GM15510 (cell line): ENCODE measurements around the gene GRB10.

Source experiments
- POLR2A ChIP-seq: IDR thresholded peaks from 3 replicates; pipeline ENCODE4 v1.6.1; 2011; ENCODE audit warnings: borderline replicate concordance; ENCODE audit not compliant: insufficient read length; ENCODE audit errors: extremely low read depth

The GRB10 gene

DNA sequence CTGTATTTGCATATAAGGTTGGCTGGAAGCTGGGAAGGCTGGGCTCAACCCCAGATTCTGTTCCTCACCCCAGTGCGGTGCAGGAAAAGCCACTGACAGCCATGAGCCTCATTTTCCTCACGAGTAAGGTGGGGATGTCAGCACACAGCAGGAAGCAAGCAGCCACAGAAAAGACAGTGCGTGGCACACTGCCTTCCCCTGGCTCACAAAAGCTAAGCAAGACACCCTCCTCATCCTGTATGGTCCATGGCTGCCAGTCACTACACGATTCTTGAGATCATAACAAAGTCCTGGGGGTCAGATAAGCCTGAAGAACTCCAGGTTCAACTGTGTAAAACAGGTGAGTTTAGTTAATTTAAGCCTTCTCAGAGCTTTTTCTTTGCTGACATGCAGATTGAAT lies 188.6 kb downstream of the GRB10 start:
- TF ChIP-seq POLR2A = no peak

GRCh38 chr7:50592940-50593339 lies 189.8 kb downstream of the GRB10 start:
- TF ChIP-seq POLR2A = no peak

DNA sequence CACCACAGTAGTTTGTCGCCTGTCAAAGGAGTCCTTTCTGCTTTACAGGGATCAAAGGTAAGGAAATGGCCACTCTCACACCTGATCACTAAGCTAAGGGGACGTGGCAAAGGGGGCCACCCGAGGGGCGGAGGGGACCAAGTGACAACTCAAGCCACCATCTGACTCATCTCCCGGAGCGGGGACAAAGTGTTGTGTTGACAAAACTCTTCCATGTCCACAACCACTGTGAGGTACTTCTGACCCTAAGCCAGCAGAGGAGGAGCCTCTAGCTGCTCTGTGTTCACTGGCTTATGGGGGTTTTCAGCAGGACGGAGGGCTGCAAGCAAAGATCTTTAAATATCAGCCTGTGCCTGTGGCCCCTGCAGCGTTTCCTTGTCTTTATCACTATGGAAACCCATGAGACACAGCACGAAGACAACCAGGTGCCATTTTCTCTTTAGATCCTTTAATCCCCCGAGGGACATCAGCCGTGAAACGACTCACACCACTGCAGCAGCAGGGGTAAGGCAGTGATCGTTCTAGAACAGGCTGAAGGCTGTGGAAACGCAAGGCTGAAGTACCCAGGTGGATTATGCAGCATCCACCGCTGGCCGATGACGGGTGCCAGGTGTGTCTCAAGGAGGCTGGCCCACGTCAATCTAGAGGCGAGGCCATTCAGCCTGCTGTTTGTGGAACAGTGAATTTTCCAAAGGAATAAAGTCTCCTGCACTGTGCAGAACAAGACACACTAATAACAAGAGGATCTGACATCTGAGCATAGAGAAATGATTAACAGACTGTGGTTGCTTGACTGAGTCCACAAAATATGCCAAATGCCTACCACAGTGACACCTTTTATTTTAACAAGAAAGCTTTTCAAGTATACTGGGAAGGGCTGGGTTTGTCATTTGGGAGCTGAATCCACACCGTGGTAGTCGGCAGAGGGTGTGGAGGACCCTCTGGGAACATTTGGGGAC lies 190.9 kb downstream of the GRB10 start:
- TF ChIP-seq POLR2A = no peak

DNA sequence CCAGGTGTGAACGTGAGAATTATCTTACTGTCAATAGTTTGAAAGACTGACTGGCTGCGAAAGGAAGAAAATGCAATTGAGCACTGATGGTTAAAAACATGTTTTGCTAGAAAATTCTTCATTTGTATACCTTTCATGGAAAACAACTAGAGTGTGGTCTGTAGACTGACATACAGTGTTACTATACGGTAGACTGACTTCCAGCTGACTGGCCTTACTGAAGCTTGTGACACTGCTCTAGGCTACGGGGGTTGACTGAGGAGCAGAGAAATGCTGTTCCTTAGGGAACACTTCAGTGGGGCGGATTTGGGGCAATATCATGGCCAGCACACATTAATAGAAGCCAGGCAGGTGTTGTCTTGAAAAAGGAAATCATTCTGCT lies 191.6 kb downstream of the GRB10 start:
- no peak for TF ChIP-seq POLR2A

GRCh38 chr7:50590535-50590934 lies 192.2 kb downstream of the GRB10 start:
- TF ChIP-seq POLR2A = no peak

DNA sequence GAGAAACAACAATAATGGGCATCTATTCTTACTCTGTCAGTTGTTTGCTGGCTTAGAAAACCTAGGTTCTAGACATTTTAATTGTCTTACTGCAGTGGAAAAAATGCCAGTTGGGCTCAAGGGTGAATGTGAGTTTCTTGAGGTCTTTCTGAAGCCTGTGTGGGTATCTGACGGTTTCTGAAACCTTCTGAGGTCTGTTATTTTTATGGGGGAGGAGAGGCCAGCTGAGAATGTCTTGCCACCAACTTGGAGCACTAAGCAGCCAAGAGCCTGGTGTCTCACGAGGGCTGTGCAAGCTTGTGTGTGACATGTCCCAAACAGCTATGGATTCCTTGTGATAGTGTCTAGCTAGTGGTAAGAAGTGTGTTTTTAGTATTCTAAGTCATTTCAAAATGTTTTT lies 193.3 kb downstream of the GRB10 start:
- TF ChIP-seq POLR2A = no peak

GRCh38 chr7:50588937-50589336 lies 193.8 kb downstream of the GRB10 start:
- TF ChIP-seq POLR2A = no peak

DNA sequence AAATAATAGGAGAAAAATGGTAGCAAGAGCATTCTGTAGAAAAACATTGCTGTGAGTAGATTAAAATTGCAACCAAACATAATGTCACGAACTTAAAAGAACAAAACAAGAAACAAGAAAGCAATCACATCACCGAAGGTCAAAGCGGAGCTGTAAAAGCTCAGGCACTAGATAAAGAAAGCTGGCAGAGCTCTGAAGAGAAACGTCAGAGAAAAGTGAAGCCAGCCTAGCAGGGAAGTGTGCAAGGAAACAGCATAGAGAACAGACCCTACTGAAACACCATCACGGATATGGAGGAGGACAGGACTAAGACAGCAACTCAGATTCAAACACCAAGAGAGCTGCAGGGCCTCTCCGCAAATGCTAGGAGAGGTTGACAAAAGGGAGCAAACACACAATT lies 195.0 kb downstream of the GRB10 start:
- no peak for TF ChIP-seq POLR2A

GRCh38 chr7:50584793-50585408 lies 197.8 kb downstream of the GRB10 start:
- TF ChIP-seq POLR2A = no peak

GRCh38 chr7:50584386-50584785 lies 198.3 kb downstream of the GRB10 start:
- no peak for TF ChIP-seq POLR2A

DNA sequence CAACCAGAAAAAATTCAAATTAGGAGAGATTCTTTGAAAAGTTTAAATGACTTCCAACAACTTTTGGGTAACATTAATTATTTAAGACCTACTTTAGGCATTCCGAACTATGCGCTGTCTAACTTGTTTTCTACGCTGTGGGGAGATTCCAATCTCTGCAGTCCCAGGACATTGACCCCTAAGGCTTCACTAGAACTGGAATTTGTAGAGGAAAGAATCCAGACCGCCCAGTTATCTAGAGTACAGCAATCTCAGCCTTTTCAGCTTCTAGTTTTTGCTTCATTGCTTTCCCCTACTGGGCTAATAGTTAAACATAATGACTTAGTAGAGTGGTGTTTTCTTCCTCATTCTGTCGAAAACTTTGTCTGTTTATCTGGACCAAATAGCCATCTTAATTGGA lies 202.6 kb downstream of the GRB10 start:
- TF ChIP-seq POLR2A = no peak

DNA sequence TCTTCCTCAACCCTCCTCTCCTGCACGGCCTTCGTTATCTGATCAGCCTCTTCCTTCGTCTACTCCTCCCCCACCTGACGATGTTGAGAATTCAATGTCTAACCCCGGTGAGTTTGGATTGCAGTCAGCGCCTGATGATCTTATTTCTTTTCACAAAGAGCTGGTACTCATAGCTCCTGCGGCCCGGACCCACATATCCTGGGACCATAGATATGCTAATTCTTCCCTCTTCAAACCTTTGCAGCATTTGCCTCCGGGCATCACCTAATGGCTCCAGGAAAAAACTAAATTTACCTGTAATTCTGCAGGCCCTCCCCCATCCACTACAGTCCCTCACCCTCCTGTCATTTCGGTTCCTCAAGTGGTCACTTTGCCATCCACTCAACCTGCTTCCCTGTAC lies 205.1 kb downstream of the GRB10 start:
- TF ChIP-seq POLR2A = no peak

- TF ChIP-seq POLR2A = no peak
Measured at GRCh38 chr7:50567715-50568261, 214.9 kb downstream of the GRB10 start.

DNA sequence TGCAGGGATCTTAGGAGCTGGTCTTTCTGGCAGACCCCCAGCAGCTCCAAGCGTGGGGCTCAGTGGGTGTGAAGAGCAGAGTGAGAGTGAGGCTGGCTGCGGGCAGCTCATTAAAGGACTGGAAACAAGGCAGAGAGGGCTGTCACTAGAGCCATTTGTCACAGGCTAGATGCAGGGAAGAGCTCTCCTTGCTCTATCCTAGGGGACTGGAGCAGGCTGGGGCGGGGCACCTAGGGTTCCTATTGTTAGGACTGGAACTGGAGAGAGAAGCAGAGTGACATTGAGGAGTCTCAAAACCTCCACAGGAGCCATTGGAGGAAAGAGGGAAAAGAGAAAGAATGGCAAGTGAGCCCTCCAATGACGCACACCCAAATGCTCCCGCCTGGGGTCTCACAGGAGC lies 216.7 kb downstream of the GRB10 start:
- TF ChIP-seq POLR2A = no peak

DNA sequence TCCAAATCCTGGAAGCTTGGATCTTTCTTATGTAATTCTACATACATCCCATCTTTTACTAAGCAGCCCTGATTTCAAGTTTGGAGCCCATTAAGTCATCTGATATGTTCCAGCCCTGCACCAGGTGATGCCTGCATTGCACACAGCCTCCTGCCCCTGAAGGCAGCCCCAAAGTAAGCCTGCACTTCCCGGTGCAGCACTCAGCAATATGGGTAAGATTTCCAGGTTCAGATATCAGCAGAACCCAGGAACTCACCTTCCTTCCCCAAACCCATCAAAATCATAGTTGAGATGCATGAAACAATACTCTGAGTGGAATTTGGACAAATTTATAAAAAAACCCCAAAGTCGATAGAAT lies 217.2 kb downstream of the GRB10 start:
- TF ChIP-seq POLR2A = no peak
